ENCODE results near the gene DLGAP4. TPM values are rescaled to one million over a fixed set of nuclear protein-coding genes. Genes with fewer than 3 reads are reported as not detected.

DLGAP4 gene
- total RNA-seq, 1 donor from 2014 or later: 61.2 TPM

DNA sequence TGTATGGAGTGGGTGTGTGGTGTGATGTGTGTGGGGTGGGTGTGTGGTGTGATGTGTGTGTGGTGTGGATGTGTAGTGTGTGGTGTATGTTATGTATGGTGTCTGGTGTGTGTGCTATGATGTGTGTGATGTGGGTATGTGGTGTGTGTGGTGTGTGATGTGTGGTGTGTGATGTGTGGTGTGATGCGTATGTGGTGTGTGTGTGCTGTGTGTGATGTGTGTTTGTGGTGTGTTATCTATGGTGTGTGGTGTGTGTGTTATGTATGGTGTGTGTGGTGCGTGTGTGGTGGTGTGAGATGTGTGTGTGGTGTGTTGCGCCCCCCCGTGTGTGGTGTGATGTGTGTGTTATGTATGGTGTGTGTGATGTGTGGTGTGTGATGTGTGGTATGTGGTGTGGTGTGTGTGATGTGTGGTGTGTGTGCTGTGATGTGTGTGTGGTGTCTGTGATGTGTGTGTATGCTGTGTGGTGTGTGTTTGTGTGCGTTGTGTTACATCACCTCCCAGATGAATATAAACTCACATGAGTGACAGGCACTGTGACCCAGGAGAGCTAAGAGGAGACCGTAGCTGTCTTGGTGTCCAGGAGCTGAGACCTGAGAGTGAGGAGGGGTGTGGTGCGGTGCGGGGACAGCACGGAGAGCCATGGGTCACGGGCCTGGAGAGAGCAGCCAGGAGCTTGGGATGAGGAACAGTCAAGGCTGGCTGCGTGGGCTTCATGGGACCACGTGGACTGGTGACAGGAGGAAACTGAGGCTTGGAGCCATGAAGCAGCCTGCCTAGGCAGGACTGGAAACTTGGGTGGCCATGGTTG lies 8.8 kb downstream of the DLGAP4 start:
- TF ChIP-seq, protein P1, sequence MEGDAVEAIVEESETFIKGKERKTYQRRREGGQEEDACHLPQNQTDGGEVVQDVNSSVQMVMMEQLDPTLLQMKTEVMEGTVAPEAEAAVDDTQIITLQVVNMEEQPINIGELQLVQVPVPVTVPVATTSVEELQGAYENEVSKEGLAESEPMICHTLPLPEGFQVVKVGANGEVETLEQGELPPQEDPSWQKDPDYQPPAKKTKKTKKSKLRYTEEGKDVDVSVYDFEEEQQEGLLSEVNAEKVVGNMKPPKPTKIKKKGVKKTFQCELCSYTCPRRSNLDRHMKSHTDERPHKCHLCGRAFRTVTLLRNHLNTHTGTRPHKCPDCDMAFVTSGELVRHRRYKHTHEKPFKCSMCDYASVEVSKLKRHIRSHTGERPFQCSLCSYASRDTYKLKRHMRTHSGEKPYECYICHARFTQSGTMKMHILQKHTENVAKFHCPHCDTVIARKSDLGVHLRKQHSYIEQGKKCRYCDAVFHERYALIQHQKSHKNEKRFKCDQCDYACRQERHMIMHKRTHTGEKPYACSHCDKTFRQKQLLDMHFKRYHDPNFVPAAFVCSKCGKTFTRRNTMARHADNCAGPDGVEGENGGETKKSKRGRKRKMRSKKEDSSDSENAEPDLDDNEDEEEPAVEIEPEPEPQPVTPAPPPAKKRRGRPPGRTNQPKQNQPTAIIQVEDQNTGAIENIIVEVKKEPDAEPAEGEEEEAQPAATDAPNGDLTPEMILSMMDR (IDR thresholded peaks at IDR 0.05): no peak
- no peak overlapping the region for H3K27ac ChIP-seq
- intact Hi-C loops (cut with DNase I): no loop called here
- DNase-seq: peak; percentile 43
- no peak overlapping the region for H3K4me3 ChIP-seq
- ATAC-seq: no peak
- no peaks in the 10 kb centered on the region for H3K9me3 ChIP-seq
- no peaks in the 10 kb centered on the region for H3K4me1 ChIP-seq
- peaks cover 36% of the 10 kb centered on the region for H3K27me3 ChIP-seq
- no peaks in the 10 kb centered on the region for H3K36me3 ChIP-seq

DNA sequence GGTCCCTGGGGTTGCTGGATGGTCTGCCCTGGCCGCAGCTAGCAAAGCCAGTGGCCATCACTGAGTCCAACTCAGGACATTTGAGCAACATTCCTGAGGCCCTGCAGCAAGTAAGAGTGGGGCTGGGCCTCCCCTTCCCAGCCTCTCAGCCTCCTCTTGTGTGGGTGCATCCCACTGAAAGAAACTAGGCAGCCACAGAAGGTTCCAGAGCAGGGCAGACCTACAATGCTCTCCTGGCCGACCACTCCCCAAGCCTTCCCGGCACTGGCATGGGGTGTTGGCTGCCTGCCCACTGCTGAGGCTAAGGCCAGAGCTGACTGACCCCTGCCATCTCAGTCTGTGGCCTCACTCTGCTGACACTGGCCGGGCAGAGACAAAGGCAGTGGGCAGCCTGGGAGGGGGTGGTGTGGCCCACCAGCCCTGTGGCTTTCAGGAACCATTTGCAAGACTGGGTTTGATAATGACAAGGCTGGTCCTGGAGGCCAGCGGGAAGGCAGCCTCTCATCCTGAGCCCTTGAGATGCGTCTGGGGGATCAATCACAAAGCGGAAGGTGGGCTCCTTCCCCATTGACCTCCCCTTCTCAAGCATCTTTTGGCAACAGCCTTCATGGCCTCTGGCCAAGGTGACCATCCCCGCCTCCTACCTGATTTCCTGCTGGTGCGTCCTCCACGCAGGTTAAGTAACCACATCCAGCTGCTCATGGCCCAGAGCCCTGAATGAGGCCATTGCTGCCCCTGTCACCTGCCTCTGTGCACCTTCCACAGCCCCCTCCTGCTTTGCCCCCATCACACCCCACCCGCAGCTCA lies 9.6 kb downstream of the DLGAP4 start:
- TF ChIP-seq, protein P1 (IDR thresholded peaks at IDR 0.05): no peak
- ATAC-seq (no peak), DNase-seq (peak; percentile 52)
- Histone ChIP-seq H3K4me3 (no peak overlapping the region), H3K9me3 (no peaks in the 10 kb centered on the region), H3K36me3 (no peaks in the 10 kb centered on the region), H3K27ac (no peak overlapping the region), H3K27me3 (peaks cover 30% of the 10 kb centered on the region), H3K4me1 (no peaks in the 10 kb centered on the region)
- intact Hi-C loops (cut with DNase I): no loop called here

GRCh38 chr20:36317675-36318074 lies 11.5 kb downstream of the DLGAP4 start:
- ATAC-seq (no peak), DNase-seq (peak; percentile 25)
- H3K4me1 ChIP-seq: no peaks in the 10 kb centered on the region
- peaks cover 13% of the 10 kb centered on the region for H3K27me3 ChIP-seq
- no peaks in the 10 kb centered on the region for H3K9me3 ChIP-seq
- TF ChIP-seq, protein P1 (IDR thresholded peaks at IDR 0.05): no peak
- no peaks in the 10 kb centered on the region for H3K36me3 ChIP-seq
- no peak overlapping the region for H3K4me3 ChIP-seq
- intact Hi-C loops (cut with DNase I): no loop called here
- no peak overlapping the region for H3K27ac ChIP-seq

- ATAC-seq (no peak), DNase-seq (peak; percentile 34)
- H3K36me3 ChIP-seq: no peaks in the 10 kb centered on the region
- no peaks in the 10 kb centered on the region for H3K4me1 ChIP-seq
- TF ChIP-seq, protein P1 (IDR thresholded peaks at IDR 0.05): no peak
- intact Hi-C loops (cut with DNase I): no loop called here
- no peak overlapping the region for H3K27ac ChIP-seq
- peaks cover 9% of the 10 kb centered on the region for H3K27me3 ChIP-seq
- H3K9me3 ChIP-seq: no peaks in the 10 kb centered on the region
- H3K4me3 ChIP-seq: no peak overlapping the region
Measured at GRCh38 chr20:36318166-36318565, 12.0 kb downstream of the DLGAP4 start.

GRCh38 chr20:36319356-36320260 lies 13.5 kb downstream of the DLGAP4 start:
- H3K4me1 ChIP-seq: no peaks in the 10 kb centered on the region
- H3K36me3 ChIP-seq: no peaks in the 10 kb centered on the region
- TF ChIP-seq, protein P1 (IDR thresholded peaks at IDR 0.05): no peak
- intact Hi-C loops (cut with DNase I): no loop called here
- H3K27me3 ChIP-seq: no peaks in the 10 kb centered on the region
- no peak overlapping the region for H3K4me3 ChIP-seq
- DNase-seq: no peak
- no peak for ATAC-seq
- H3K27ac ChIP-seq: no peak overlapping the region
- H3K9me3 ChIP-seq: no peaks in the 10 kb centered on the region

All from upper lobe of right lung (tissue), 1 donor.